Ascending aorta (tissue), 2 donors: ENCODE results near the gene SLC39A9. TPM values are rescaled to one million over a fixed set of nuclear protein-coding genes. Genes with fewer than 3 reads are reported as not detected.
A peak's percentile ranks its signal among the peaks of the same experiment; 100 is the strongest.

Experiments
- DNase-seq, 2 donors: peaks; one replicate each; pipeline ENCODE4 v3.0.0-alpha.2; 2019; ENCODE audit warnings: low spot score in 2 of 2
- H3K27ac ChIP-seq, 2 donors: fragments of 200-600 bp; sonication (generic); one replicate each; pipeline ENCODE4 v1.5.1; 2016 to 2017; ENCODE audit warnings: mild to moderate bottlenecking in 1 of 2
- H3K27me3 ChIP-seq: fragments of 200-600 bp; sonication (generic); one replicate; pipeline ENCODE4 v1.5.1; 2017
- H3K36me3 ChIP-seq, 2 donors: fragments of 200-600 bp; sonication (generic); one replicate each; pipeline ENCODE4 v1.5.1; 2016
- H3K4me1 ChIP-seq, 2 donors: fragments of 200-600 bp; sonication (generic); one replicate each; pipeline ENCODE4 v1.5.1; 2016 to 2017; ENCODE audit warnings: mild to moderate bottlenecking in 1 of 2
- H3K4me3 ChIP-seq, 2 donors: fragments of 200-600 bp; sonication (generic); one replicate each; pipeline ENCODE4 v1.5.1; 2016 to 2017; ENCODE audit warnings: mild to moderate bottlenecking in 1 of 2
- H3K9me3 ChIP-seq, 2 donors: fragments of 200-600 bp; sonication (generic); one replicate each; pipeline ENCODE4 v1.5.1; 2016
- CTCF ChIP-seq, 3 experiments: fragments of 200-600 bp in 2 of 3; fragments of 450-650 bp in 1 of 3; sonication (generic) in 2 of 3; IDR thresholded peaks; one replicate each; pipeline ENCODE4 v1.5.1; 2016 to 2019; ENCODE audit warnings: antibody characterized with exemption in 3 of 3, mild to moderate bottlenecking in 1 of 3, moderate library complexity in 1 of 3
- intact Hi-C: fragments of 100-400 bp; cut with DNase I; formaldehyde crosslinking; loops from one replicate; pipeline ENCODE4 v1.15.1; 2023
- total RNA-seq: library from RNA; depleted of rRNA; stranded (reverse); fragments of >200 nt; gene quantifications from one replicate; pipeline ENCODE4 v1.1.0, GENCODE V29; 2016

Gene SLC39A9
- total RNA-seq, 1 donor from 2014 or later: 26.2 TPM

GRCh38 chr14:69460093-69460701 lies 61.7 kb downstream of the SLC39A9 start:
- intact Hi-C loops: loop anchor here (1.0 to 5.0 kb wide), 2 partner anchors 63 to 218 kb away; partner anchors contain the start of genes ERH and SLC39A9
- Histone ChIP-seq H3K36me3 (peaks cover 26 to 48% of the 10 kb centered on the region in 2 donors), H3K4me3 (no peak overlapping the region), H3K9me3 (no peaks in the 10 kb centered on the region), H3K27ac (no peak overlapping the region), H3K27me3 (no peaks in the 10 kb centered on the region), H3K4me1 (no peaks in the 10 kb centered on the region)
- peak; percentile 62 to 79 (median 71) for TF ChIP-seq CTCF (IDR thresholded peaks at IDR 0.05)
- DNase-seq: peak in 1 of 2 donors; percentile 81

GRCh38 chr14:69464379-69464778 lies 65.9 kb downstream of the SLC39A9 start:
- no peak for TF ChIP-seq CTCF (IDR thresholded peaks at IDR 0.05)
- no peaks in the 10 kb centered on the region for H3K9me3 ChIP-seq
- H3K27me3 ChIP-seq: no peaks in the 10 kb centered on the region
- H3K36me3 ChIP-seq: peaks cover 5 to 9% of the 10 kb centered on the region in 2 donors
- H3K4me3 ChIP-seq: no peak overlapping the region
- no peak overlapping the region for H3K27ac ChIP-seq
- no peaks in the 10 kb centered on the region for H3K4me1 ChIP-seq
- intact Hi-C loops: loop anchor here (5.0 kb wide), 1 partner anchor 67 kb away; the partner anchor contains the start of genes ERH and SLC39A9
- no peak for DNase-seq

DNA sequence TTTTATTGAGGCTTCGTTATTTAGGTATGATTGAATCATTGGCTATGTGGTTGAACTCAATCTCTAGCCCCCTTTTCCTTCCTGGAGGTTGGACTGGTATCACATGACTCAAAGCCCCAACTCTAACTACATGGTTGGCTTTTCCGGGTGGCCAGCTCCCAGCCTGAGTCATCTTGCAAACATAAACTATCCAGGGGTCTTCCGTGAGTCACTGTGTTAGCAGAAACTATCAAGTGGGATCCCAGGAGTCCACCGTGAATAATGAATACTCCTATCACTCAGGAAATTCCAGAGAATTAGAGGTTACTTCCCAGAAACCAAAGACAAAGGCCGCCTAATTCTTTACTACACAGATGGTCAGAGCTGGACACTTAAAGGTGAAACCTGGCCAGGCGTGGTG lies 66.3 kb downstream of the SLC39A9 start:
- H3K9me3 ChIP-seq: no peaks in the 10 kb centered on the region
- no peak overlapping the region for H3K4me3 ChIP-seq
- no peaks in the 10 kb centered on the region for H3K27me3 ChIP-seq
- H3K36me3 ChIP-seq: peaks cover 5 to 9% of the 10 kb centered on the region in 2 donors
- no peak overlapping the region for H3K27ac ChIP-seq
- no peak for TF ChIP-seq CTCF (IDR thresholded peaks at IDR 0.05)
- H3K4me1 ChIP-seq: no peaks in the 10 kb centered on the region
- DNase-seq: no peak
- intact Hi-C loops: loop anchor here (5.0 kb wide), 1 partner anchor 68 kb away; the partner anchor contains the start of genes ERH and SLC39A9

GRCh38 chr14:69468949-69469348 lies 70.5 kb downstream of the SLC39A9 start:
- Histone ChIP-seq H3K4me3 (no peak overlapping the region), H3K36me3 (no peaks in the 10 kb centered on the region), H3K27me3 (no peaks in the 10 kb centered on the region), H3K27ac (no peak overlapping the region), H3K9me3 (no peaks in the 10 kb centered on the region), H3K4me1 (no peaks in the 10 kb centered on the region)
- no peak for DNase-seq
- intact Hi-C loops: no loop called here
- no peak for TF ChIP-seq CTCF (IDR thresholded peaks at IDR 0.05)

DNA sequence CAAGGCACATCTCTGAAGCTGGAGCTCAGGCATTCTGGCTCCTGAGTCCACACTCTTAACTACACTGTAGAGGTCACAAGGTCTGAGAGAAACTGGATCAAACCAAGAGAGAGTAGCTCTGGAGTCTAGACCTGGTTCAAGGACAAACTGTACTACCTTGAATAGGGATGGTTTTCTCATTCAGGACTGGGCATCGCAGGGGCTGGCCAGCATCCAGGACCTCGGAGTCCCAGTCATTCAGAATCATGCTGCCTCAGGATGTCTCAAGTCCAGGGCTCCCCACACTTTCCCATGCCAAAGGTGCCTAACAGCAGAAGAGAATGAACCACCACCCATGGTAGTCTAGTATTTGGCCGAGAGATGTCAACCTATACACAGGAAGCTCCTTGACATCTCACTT lies 72.9 kb downstream of the SLC39A9 start:
- no peaks in the 10 kb centered on the region for H3K9me3 ChIP-seq
- no peaks in the 10 kb centered on the region for H3K4me1 ChIP-seq
- no peak for TF ChIP-seq CTCF (IDR thresholded peaks at IDR 0.05)
- H3K36me3 ChIP-seq: no peaks in the 10 kb centered on the region
- H3K27me3 ChIP-seq: no peaks in the 10 kb centered on the region
- no peak for DNase-seq
- intact Hi-C loops: no loop called here
- H3K4me3 ChIP-seq: no peak overlapping the region
- no peak overlapping the region for H3K27ac ChIP-seq
